K562 (cell line): ENCODE measurements around the gene ERC2. TPM values are rescaled to one million over a fixed set of nuclear protein-coding genes. Genes with fewer than 3 reads are reported as not detected.

Source experiments
- BRD9 ChIP-seq: fragments of 450-650 bp; IDR thresholded peaks from 2 replicates; pipeline ENCODE4 v1.6.1; 2018; ENCODE audit warnings: low read depth; ENCODE audit not compliant: partially characterized antibody
- CEBPB ChIP-seq: fragments of 450-650 bp; IDR thresholded peaks from 2 replicates; pipeline ENCODE4 v1.6.1; 2016; ENCODE audit warnings: missing genetic modification characterization, missing compliant biosample characterization
- HDAC8 ChIP-seq: fragments of 450-650 bp; IDR thresholded peaks from 2 replicates; pipeline ENCODE4 v1.6.1; 2016; ENCODE audit warnings: mild to moderate bottlenecking, missing genetic modification characterization, moderate library complexity, missing compliant biosample characterization
- KLF6 ChIP-seq: fragments of 250-450 bp; sonication (Bioruptor Pico); IDR thresholded peaks from 2 replicates; pipeline ENCODE4 v1.4.0; 2020; ENCODE audit warnings: mild to moderate bottlenecking, moderate library complexity, borderline replicate concordance
- MYNN ChIP-seq, 2 experiments: sonication (generic); formaldehyde crosslinking in 1 of 2; IDR thresholded peaks; 2 replicates each; pipeline versions ENCODE4 v1.5.0 to v1.6.1; 2016 to 2020; ENCODE audit warnings: antibody characterized with exemption in 1 of 2, missing genetic modification reagents in 1 of 2
- NFYB ChIP-seq: IDR thresholded peaks from 2 replicates; pipeline ENCODE4 v1.6.1; 2011; ENCODE audit warnings: mild to moderate bottlenecking, moderate library complexity; ENCODE audit not compliant: insufficient read length; ENCODE audit errors: extremely low read depth
- ZNF133 ChIP-seq: fragments of 250-450 bp; sonication (Bioruptor Pico); IDR thresholded peaks from 2 replicates; pipeline ENCODE4 v1.4.0; 2020; ENCODE audit warnings: mild to moderate bottlenecking
- ZNF239 ChIP-seq: fragments of 250-450 bp; sonication (Bioruptor Pico); IDR thresholded peaks from 2 replicates; pipeline ENCODE4 v1.4.0; 2020; ENCODE audit warnings: mild to moderate bottlenecking
- ZNF277 ChIP-seq: fragments of 250-450 bp; sonication (Bioruptor Pico); IDR thresholded peaks from 2 replicates; pipeline ENCODE4 v1.8.0; 2022; ENCODE audit warnings: inconsistent platforms, mild to moderate bottlenecking, moderate library complexity, borderline replicate concordance
- polyA plus RNA-seq, 8 experiments: library from polyadenylated mRNA; depleted of rRNA in 4 of 8; stranded (reverse) in 5 of 8; unstranded in 3 of 8; fragments of >200 nt; fragmentation: Nextera tagmentation in 2 of 8; fragmentation: Illumina TruSeq in 1 of 8; extraction: Ambion mirVana in 2 of 8; extraction: Trizol in 1 of 8; gene quantifications; 2 replicates each; pipeline versions ENCODE4 v1.2.1 to v1.2.3, GENCODE V29; 2011 to 2014; ENCODE audit warnings: inconsistent platforms in 1 of 8, missing spikeins in 1 of 8
- total RNA-seq, 7 experiments: library from RNA; depleted of rRNA in 6 of 7; stranded (reverse); fragments of >200 nt in 6 of 7; fragmentation: Illumina TruSeq in 2 of 7; extraction: Trizol in 2 of 7; gene quantifications; 2 replicates each; pipeline versions ENCODE4 v1.2.1 to v1.2.3, GENCODE V29; 2011 to 2021; ENCODE audit warnings: low replicate concordance in 1 of 7
- TF ChIP-seq, protein P1 (sequence below): fragments of 250-450 bp; sonication (Bioruptor Pico); IDR thresholded peaks from 2 replicates; pipeline ENCODE4 v1.4.0; 2020; ENCODE audit warnings: mild to moderate bottlenecking
- TF ChIP-seq, protein P2 (sequence below), 2 experiments: fragments of 450-650 bp in 1 of 2; sonication (generic) in 1 of 2; formaldehyde crosslinking in 1 of 2; IDR thresholded peaks; 2 replicates each; pipeline versions ENCODE4 v1.7.1 to v1.9.0; 2016 to 2022; ENCODE audit warnings: inconsistent platforms in 1 of 2, mild to moderate bottlenecking in 1 of 2, missing genetic modification reagents in 1 of 2
- TF ChIP-seq, protein P3 (sequence below): fragments of 200-800 bp; sonication (Bioruptor generic); IDR thresholded peaks from 2 replicates; pipeline ENCODE4 v1.6.1; 2017; ENCODE audit warnings: missing genetic modification characterization, missing compliant biosample characterization

ERC2 gene
- total and polyA plus RNA-seq, 9 of the 15 experiments (the other 6 are each of a cell fraction or from before 2014, with no cell fraction given) = 0.04 to 0.18 (median 0.07) TPM; not detected in 2

- TF ChIP-seq, protein P1, sequence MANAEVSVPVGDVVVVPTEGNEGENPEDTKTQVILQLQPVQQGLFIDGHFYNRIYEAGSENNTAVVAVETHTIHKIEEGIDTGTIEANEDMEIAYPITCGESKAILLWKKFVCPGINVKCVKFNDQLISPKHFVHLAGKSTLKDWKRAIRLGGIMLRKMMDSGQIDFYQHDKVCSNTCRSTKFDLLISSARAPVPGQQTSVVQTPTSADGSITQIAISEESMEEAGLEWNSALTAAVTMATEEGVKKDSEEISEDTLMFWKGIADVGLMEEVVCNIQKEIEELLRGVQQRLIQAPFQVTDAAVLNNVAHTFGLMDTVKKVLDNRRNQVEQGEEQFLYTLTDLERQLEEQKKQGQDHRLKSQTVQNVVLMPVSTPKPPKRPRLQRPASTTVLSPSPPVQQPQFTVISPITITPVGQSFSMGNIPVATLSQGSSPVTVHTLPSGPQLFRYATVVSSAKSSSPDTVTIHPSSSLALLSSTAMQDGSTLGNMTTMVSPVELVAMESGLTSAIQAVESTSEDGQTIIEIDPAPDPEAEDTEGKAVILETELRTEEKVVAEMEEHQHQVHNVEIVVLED (CRISPR knock-in tag) = 0 out of 2 replicates have a peak, but pooled peaks have one; percentile 29
- 0 out of 2 replicates have a peak, but pooled peaks have one; percentile 40 for TF ChIP-seq MYNN (IDR thresholded peaks at IDR 0.05)
- no peak for TF ChIP-seq MYNN (CRISPR knock-in tag; IDR thresholded peaks at IDR 0.05)
- TF ChIP-seq, protein P2, sequence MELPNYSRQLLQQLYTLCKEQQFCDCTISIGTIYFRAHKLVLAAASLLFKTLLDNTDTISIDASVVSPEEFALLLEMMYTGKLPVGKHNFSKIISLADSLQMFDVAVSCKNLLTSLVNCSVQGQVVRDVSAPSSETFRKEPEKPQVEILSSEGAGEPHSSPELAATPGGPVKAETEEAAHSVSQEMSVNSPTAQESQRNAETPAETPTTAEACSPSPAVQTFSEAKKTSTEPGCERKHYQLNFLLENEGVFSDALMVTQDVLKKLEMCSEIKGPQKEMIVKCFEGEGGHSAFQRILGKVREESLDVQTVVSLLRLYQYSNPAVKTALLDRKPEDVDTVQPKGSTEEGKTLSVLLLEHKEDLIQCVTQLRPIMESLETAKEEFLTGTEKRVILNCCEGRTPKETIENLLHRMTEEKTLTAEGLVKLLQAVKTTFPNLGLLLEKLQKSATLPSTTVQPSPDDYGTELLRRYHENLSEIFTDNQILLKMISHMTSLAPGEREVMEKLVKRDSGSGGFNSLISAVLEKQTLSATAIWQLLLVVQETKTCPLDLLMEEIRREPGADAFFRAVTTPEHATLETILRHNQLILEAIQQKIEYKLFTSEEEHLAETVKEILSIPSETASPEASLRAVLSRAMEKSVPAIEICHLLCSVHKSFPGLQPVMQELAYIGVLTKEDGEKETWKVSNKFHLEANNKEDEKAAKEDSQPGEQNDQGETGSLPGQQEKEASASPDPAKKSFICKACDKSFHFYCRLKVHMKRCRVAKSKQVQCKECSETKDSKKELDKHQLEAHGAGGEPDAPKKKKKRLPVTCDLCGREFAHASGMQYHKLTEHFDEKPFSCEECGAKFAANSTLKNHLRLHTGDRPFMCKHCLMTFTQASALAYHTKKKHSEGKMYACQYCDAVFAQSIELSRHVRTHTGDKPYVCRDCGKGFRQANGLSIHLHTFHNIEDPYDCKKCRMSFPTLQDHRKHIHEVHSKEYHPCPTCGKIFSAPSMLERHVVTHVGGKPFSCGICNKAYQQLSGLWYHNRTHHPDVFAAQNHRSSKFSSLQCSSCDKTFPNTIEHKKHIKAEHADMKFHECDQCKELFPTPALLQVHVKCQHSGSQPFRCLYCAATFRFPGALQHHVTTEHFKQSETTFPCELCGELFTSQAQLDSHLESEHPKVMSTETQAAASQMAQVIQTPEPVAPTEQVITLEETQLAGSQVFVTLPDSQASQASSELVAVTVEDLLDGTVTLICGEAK (IDR thresholded peaks at IDR 0.05) = 0 out of 2 replicates have a peak, but pooled peaks have one; percentile 39
- TF ChIP-seq, protein P2 (CRISPR knock-in tag; IDR thresholded peaks at IDR 0.05) = no peak
- TF ChIP-seq ZNF133 = no peak
- no peak for TF ChIP-seq NFYB
- no peak for TF ChIP-seq ZNF277 (CRISPR knock-in tag)
- TF ChIP-seq ZNF239 (CRISPR knock-in tag) = 0 out of 2 replicates have a peak, but pooled peaks have one; percentile 40
- TF ChIP-seq BRD9 = no peak
- no peak for TF ChIP-seq HDAC8 (tag)
- peak; percentile 95 for TF ChIP-seq CEBPB (tag)
- TF ChIP-seq, protein P3, sequence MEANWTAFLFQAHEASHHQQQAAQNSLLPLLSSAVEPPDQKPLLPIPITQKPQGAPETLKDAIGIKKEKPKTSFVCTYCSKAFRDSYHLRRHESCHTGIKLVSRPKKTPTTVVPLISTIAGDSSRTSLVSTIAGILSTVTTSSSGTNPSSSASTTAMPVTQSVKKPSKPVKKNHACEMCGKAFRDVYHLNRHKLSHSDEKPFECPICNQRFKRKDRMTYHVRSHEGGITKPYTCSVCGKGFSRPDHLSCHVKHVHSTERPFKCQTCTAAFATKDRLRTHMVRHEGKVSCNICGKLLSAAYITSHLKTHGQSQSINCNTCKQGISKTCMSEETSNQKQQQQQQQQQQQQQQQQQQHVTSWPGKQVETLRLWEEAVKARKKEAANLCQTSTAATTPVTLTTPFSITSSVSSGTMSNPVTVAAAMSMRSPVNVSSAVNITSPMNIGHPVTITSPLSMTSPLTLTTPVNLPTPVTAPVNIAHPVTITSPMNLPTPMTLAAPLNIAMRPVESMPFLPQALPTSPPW (CRISPR knock-in tag) = peak; percentile 35; the same call in 1 of the 2 replicates
- 0 out of 2 replicates have a peak, but pooled peaks have one; percentile 42 for TF ChIP-seq KLF6 (CRISPR knock-in tag)
Observed at GRCh38 chr3:56494679-56495322, 26.5 kb upstream of the ERC2 start (continued).
